ENCODE measurements around the gene WNT9B.
"Not testable (repeated sequence)": the region's sequence is repeated elsewhere in the genome, so short reads cannot be mapped to it uniquely, and the experiment has no call there.

WNT9B gene

DNA sequence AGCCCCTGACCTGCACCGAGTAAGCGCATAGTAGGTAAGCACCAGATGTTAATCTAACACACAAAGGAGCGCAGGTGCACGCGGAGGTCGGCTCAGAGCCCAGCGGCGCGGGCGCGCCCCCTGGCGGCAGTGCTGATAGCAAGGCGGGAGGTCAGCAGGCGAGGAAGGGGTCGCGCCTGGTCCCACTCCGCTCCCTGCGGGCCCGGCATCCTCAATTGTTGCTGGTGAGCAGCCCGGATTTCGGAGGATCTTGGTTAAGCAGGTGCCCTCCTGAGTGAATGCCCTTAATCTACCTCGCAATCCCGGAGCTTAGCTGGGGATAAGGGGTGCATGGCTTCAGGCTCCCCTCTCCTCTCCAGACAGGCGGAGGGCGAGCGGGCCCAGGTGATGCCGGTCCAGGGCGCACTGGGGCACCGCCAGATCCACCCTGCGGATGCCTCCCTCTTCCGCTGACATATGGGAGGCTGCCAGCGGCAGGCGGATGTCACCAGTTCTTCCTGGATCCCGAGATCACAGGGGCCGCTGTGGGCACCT lies 28.9 kb upstream of the WNT9B start:
- no peak for DNase-seq (ENCODE audit: low read depth)

GRCh38 chr17:46823657-46824056 lies 27.7 kb upstream of the WNT9B start:
- DNase-seq (ENCODE audit: low read depth), result no peak

GRCh38 chr17:46826116-46826515 lies 25.3 kb upstream of the WNT9B start:
- no peak for DNase-seq (ENCODE audit: low read depth)

DNA sequence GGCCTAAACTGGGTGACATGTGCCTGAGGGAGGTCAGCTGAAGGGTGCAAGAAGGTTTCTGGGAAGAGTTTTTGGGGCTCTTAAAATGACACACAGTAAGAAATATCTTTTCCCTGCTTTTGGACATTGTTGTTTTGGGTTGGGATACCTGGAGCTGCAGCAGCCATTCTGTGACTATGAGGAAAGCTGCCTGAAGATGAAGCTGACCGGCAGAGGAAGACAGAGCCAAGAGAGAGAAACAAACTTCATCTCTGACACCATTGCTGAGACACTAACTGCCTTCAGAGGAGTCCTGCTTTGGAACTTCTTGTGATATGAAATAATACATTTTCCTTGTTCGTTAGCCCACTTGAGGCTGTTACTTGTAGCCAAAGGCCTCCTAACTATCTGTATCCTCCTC lies 24.1 kb upstream of the WNT9B start:
- no peak for DNase-seq (ENCODE audit: low read depth)

GRCh38 chr17:46831573-46832330 lies 19.6 kb upstream of the WNT9B start:
- no peak for DNase-seq (ENCODE audit: low read depth)

DNA sequence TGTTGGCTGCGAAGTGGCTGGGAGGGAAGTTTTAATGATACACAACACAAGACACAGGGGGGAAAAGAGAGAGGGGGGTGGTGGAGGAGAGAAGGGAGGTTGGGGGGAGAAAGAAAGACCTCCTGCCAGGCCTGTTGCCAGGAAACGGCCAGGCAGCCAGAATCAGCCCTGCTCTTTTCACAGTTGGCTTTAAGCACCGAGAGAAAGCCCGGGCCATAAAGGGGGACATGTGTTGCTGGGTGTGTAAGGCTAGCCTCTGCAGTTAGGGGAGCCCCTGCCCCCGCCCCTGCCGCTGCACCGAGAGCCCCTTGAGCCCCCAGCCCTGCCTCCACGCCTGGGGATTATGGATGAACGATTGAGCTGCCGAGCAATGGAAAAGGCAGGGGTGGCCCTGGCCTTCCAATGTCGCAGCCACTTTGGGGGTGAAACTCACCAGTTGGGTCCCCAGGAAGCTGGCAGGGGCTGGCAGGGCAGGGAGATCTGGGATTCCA lies 19.0 kb upstream of the WNT9B start:
- no peak for DNase-seq (ENCODE audit: low read depth)

GRCh38 chr17:46832945-46833839 lies 18.2 kb upstream of the WNT9B start:
- DNase-seq (ENCODE audit: low read depth), result no peak

- DNase-seq (ENCODE audit: low read depth), result no peak
These were observed 17.6 kb upstream of the WNT9B start for GRCh38 chr17:46833840-46834208.

- no peak for DNase-seq (ENCODE audit: low read depth)
These were observed 16.5 kb upstream of the WNT9B start for GRCh38 chr17:46834846-46835245.

GRCh38 chr17:46836500-46836899 lies 14.9 kb upstream of the WNT9B start:
- DNase-seq (ENCODE audit: low read depth), result no peak

DNA sequence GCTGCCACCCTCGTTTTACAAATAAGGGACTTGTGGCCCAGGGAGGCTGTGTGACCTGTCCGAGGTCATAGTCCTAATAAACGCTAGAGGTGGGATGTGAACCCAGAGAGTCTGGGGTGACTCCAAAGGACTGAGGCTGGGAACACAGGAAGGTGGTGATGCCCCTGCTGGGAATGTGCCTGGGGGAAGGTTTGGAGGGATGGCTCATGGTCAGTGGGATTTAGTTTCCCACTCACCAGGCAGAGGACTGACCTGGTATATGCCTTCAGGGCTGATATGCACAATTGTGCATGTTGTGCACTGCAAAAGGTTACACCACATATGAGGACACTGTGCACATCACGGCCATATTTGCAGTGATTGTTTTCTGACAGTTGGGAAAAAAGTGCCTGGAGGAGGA lies 13.9 kb upstream of the WNT9B start:
- DNase-seq (ENCODE audit: low read depth), result no peak

GRCh38 chr17:46839211-46839610 lies 12.2 kb upstream of the WNT9B start:
- DNase-seq (ENCODE audit: low read depth), result no peak

DNA sequence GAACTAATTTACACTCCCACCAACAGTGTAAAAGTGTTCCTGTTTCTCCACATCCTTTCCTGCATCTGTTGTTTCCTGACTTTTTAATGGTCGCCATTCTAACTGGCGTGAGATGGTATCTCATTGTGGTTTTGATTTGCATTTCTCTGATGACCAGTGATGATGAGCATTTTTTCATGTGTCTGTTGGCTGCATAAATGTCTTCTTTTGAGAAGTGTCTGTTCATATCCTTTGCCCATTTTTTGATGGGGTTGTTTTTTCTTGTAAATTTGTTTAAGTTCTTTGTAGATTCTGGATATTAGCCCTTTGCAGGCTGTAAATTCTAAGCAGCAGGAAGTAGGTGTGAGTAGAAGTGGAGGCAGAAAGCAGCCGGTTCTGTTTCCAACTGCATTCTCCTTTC lies 10.8 kb upstream of the WNT9B start:
- DNase-seq (ENCODE audit: low read depth), result not testable (repeated sequence)

DNA sequence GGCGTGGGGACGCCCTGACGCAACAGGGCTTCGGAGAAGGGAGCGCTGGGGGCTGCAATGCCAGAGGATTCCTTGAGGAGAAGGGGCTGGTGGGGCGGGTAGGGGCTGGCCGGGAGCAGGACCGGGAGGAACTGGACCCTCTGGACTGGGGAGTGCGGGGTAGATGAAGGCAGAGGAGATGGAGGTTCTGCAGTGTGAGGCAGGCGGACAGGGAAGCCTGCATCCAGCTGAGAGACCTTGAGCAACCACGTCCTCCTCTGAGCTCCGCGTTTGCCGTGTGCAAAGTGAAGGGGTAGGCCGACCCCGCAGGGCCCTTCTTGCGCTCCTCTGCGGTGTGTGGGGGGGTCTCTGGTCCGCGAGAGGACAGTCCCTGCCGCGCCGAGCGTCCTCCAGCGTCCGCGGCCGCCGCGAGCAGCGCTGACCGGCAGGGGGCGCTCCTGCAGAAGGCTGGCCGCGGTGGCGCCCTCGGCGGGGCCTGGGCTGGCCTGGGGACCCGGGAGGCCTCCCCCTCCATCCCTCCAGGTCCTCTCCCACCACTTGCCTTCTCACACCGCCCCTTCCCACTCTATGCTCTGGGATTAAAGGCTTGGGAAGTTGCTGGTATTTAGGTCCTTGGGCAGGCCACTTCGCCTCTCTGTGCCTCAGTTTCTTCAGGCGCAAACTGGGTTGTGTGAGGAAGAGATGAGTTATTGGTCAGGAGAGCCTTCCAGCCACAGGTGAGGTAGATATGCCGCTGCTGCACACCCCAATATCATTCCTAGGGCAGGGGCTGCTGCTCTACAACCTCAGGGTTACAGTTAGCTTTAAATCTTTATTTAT lies 9.6 kb upstream of the WNT9B start:
- no peak for DNase-seq (ENCODE audit: low read depth)

DNA sequence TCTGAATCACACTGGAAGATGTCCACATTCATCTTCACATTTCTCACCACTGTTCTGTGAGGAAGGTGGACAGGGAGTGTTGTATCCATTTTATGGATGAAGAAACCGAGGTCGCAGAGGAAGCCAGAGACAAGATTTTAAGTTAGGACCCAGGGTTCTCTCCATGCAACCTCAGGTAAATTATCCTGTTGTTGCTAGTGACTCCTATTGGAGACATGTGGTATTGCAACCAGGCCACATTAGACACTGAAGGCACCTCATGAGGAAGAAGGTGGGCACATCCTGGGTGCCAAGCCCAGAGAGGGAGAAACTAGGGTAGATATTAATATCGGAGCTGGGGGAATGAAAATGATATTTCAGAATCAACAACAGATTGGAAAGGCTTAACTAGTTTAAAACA lies 8.5 kb upstream of the WNT9B start:
- no peak for DNase-seq (ENCODE audit: low read depth)

GRCh38 chr17:46847204-46848191 lies 3.9 kb upstream of the WNT9B start:
- no peak for DNase-seq (ENCODE audit: low read depth)

- DNase-seq (ENCODE audit: low read depth), result no peak
These were observed 2.8 kb upstream of the WNT9B start for GRCh38 chr17:46848534-46848933.

GRCh38 chr17:46850688-46851028 lies 725 bp upstream of the WNT9B start:
- DNase-seq (ENCODE audit: low read depth), result no peak

GRCh38 chr17:46853896-46854444 lies 2.6 kb downstream of the WNT9B start:
- no peak for DNase-seq (ENCODE audit: low read depth)

DNA sequence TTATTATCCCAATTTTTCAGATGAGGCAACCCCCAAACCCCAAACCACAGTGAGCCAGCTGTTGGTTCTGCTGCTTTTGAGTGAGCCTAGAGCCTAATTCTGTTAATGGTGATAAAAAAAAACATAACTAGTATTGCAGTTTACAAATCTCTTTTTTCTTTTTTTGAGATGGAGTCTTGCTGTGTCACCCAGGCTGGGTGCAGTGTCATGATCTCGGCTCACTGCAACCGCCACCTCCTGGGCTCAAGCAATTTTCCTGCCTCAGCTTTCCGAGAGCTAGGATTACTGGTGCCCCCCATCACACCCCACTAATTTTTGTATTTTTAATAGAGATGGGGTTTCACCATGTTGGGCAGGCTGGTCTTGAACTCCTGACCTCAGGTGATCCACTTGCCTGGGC lies 3.1 kb downstream of the WNT9B start:
- no peak for DNase-seq (ENCODE audit: low read depth)

DNA sequence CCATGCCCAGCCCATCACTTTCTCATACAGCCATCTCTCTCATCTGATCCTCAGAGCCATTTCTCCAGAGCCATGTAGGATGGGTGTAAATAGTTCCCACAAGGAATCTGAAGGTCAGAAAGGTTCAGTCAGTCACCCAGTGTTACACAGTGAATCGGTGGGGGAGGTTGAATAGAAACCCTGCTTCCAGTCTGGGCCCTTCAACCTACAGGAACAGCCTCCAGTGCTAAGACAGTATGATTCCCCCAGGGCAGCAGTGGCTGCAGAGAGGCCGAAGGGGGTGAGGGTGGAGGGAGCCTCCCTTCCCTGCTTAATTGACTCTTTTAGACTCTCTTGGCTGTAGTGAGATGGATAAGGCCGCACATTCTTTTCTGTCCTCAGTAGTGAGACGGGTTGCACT lies 3.6 kb downstream of the WNT9B start:
- no peak for DNase-seq (ENCODE audit: low read depth)
